ENCODE data around the gene PRR20B.
"Not testable (repeated sequence)": the region's sequence is repeated elsewhere in the genome, so short reads cannot be mapped to it uniquely, and the experiment has no call there.

Gene PRR20B

DNA sequence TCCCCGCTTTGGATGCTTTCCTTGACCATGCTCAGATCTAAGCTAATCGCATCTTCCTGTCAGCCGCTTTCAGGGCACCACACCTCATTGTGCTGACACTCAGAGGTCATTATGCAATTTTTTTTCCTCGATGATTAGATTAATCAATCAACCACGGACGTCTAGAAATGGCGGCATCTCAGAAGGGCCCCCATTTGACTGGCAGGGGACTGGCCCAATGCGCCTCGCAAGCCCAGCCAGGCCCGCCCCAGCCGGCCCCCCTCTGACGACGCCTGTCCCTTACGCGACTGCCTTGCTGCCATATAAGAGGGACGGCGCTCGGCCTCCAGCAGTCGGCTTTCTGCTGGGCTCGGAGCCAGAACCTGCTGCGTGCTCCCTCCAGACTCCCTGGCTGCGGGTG is at the start of gene PRR20B:
PRR20B (plus strand) TSS at position 301 of the 400 bp plus-strand sequence. CDS start 387 bp downstream, outside the sequence.
- not testable (repeated sequence) for H3K4me3 ChIP-seq (ENCODE audit: low read length in 2 of 2); H3K27me3 ChIP-seq (ENCODE audit: control insufficient read depth in 1 of 2, insufficient read depth in 2 of 2, low read length in 2 of 2); H3K9me3 ChIP-seq (ENCODE audit: control insufficient read depth in 2 of 2, low read length in 2 of 2); H3K9ac ChIP-seq (ENCODE audit: low read length in 2 of 2); H3K27ac ChIP-seq (ENCODE audit: low read length); H3K4me1 ChIP-seq (ENCODE audit: control insufficient read depth, insufficient read depth, low read length); H3K36me3 ChIP-seq (ENCODE audit: control insufficient read depth in 2 of 2, insufficient read depth in 2 of 2, low read length in 2 of 2)

DNA sequence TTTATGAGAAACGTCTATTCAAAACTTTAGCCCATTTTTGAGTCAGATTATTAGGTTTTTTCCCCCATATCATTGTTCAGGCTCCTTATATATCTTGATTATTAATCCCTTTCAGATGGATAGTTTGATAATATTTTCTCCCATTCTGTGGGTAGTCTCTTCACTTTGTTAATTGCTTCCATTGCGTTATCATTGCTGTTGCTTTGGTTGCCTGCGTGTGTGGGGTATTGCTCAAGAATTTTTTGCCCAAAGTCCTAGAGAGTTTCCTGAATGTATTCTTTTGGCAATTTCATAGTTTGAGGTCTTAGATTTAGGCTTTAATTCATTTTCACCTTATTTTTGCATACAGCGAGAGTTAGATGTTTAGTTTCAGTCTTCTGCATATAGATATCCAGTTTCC is 32.3 kb upstream of the PRR20B start:
- Histone ChIP-seq H3K4me3 (ENCODE audit: low read length in 2 of 2) (no peak overlapping the region), H3K36me3 (ENCODE audit: control insufficient read depth in 2 of 2, insufficient read depth in 2 of 2, low read length in 2 of 2) (no peaks in the 10 kb centered on the region)

DNA sequence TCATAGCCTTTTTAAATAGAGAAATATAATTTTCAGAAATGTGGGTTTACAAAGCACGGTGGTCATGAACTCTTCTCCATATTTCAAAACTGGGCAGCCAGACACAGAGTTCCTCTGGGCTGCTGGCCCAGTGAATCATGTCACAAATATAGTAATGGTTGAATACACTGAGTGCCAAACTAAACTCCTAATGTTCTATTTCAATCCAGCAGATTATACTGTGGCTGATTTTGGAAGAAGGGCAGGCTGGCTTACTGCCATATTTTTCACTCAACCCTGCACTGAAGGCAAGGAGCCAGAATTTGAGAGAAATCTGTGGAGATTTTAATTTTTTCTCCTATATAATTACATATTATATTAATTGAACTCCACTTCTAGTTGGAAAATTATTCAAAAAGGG is 23.6 kb upstream of the PRR20B start:
- peaks cover 3% of the 10 kb centered on the region for H3K4me1 ChIP-seq (ENCODE audit: control insufficient read depth, insufficient read depth, low read length)
- no peaks in the 10 kb centered on the region for H3K9me3 ChIP-seq (ENCODE audit: control insufficient read depth in 2 of 2, low read length in 2 of 2)
- H3K27me3 ChIP-seq (ENCODE audit: control insufficient read depth in 1 of 2, insufficient read depth in 2 of 2, low read length in 2 of 2): no peaks in the 10 kb centered on the region
- H3K27ac ChIP-seq (ENCODE audit: low read length): no peak overlapping the region
- no peak overlapping the region for H3K9ac ChIP-seq (ENCODE audit: low read length in 2 of 2)
- no peak overlapping the region for H3K4me3 ChIP-seq (ENCODE audit: low read length in 2 of 2)
- H3K36me3 ChIP-seq (ENCODE audit: control insufficient read depth in 2 of 2, insufficient read depth in 2 of 2, low read length in 2 of 2): no peaks in the 10 kb centered on the region

More for the DNA sequence above, 32.3 kb upstream of the PRR20B start:
- no peak overlapping the region for H3K27ac ChIP-seq (ENCODE audit: low read length)
- peaks cover 0 to 3% of the 10 kb centered on the region in 2 donors for H3K9me3 ChIP-seq (ENCODE audit: control insufficient read depth in 2 of 2, low read length in 2 of 2)
- H3K27me3 ChIP-seq (ENCODE audit: control insufficient read depth in 1 of 2, insufficient read depth in 2 of 2, low read length in 2 of 2): no peaks in the 10 kb centered on the region
- H3K9ac ChIP-seq (ENCODE audit: low read length in 2 of 2): no peak overlapping the region
- H3K4me1 ChIP-seq (ENCODE audit: control insufficient read depth, insufficient read depth, low read length): peaks cover 3% of the 10 kb centered on the region

DNA sequence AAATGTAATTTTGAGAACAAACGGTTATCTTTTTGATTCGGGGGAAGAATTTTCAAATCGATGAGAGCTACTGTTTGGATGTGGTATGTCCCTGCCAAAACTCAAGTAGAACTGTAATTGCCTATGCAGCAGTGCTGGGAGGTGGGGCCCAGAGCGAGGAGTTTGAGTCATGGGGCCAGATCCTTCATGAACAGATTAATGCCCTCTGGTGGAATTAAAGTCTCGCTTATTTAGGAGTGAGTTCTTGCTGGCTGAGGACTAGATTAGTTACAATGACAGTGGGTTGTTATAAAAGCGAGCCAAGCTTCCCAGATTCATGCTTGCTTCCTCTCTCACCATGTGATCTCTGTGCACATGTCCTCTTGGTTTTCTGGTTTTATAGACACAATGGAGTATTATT is 18.4 kb upstream of the PRR20B start:
- no peak overlapping the region for H3K27ac ChIP-seq (ENCODE audit: low read length)
- H3K27me3 ChIP-seq (ENCODE audit: control insufficient read depth in 1 of 2, insufficient read depth in 2 of 2, low read length in 2 of 2): no peaks in the 10 kb centered on the region
- H3K9me3 ChIP-seq (ENCODE audit: control insufficient read depth in 2 of 2, low read length in 2 of 2): no peaks in the 10 kb centered on the region
- H3K4me3 ChIP-seq (ENCODE audit: low read length in 2 of 2): no peak overlapping the region
- H3K9ac ChIP-seq (ENCODE audit: low read length in 2 of 2): no peak overlapping the region
- H3K36me3 ChIP-seq (ENCODE audit: control insufficient read depth in 2 of 2, insufficient read depth in 2 of 2, low read length in 2 of 2): no peaks in the 10 kb centered on the region
- no peaks in the 10 kb centered on the region for H3K4me1 ChIP-seq (ENCODE audit: control insufficient read depth, insufficient read depth, low read length)

DNA sequence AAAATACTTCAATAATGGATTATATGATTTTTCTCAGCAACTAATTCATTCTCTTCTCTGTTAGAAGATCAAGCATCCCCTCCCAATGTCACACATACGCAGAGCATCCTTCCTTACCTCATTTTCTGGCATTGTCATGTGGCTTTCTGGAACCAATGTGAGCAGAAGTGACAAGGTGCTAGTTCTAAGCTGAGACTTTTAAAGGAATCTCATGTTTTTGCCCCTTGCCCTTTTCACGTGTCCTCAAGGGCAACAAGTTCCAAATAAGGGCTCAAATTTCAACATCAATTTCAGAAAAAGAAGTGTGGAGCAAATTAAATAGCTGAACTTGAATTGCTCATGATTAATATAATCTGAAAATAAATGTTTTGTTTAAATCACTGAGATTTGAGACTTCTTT is 11.2 kb upstream of the PRR20B start:
- no peak overlapping the region for H3K4me3 ChIP-seq (ENCODE audit: low read length in 2 of 2)
- H3K9me3 ChIP-seq (ENCODE audit: control insufficient read depth in 2 of 2, low read length in 2 of 2): no peaks in the 10 kb centered on the region
- no peaks in the 10 kb centered on the region for H3K27me3 ChIP-seq (ENCODE audit: control insufficient read depth in 1 of 2, insufficient read depth in 2 of 2, low read length in 2 of 2)
- no peaks in the 10 kb centered on the region for H3K36me3 ChIP-seq (ENCODE audit: control insufficient read depth in 2 of 2, insufficient read depth in 2 of 2, low read length in 2 of 2)
- H3K4me1 ChIP-seq (ENCODE audit: control insufficient read depth, insufficient read depth, low read length): no peaks in the 10 kb centered on the region
- H3K9ac ChIP-seq (ENCODE audit: low read length in 2 of 2): no peak overlapping the region
- H3K27ac ChIP-seq (ENCODE audit: low read length): no peak overlapping the region

DNA sequence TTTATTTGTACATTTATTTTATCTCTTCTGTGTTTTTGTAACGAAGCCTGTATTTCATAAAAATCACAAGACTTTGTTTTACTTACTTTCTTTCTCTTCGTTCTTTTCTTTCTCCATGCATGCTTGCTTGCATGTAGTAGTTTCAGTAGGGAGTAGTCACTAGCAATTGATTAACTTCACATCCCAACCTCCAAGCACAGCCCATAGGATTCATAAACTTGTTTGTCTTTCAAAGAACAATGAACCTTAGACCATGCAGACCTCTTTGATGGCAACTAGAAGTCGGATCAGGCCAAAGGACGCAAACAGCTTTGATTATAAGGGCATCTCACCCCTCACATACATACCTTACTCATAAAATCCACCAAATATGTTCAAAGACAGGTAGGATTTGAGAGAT is 9.7 kb upstream of the PRR20B start:
- H3K36me3 ChIP-seq (ENCODE audit: control insufficient read depth in 2 of 2, insufficient read depth in 2 of 2, low read length in 2 of 2): no peaks in the 10 kb centered on the region
- no peak overlapping the region for H3K9ac ChIP-seq (ENCODE audit: low read length in 2 of 2)
- no peaks in the 10 kb centered on the region for H3K9me3 ChIP-seq (ENCODE audit: control insufficient read depth in 2 of 2, low read length in 2 of 2)
- H3K27me3 ChIP-seq (ENCODE audit: control insufficient read depth in 1 of 2, insufficient read depth in 2 of 2, low read length in 2 of 2): no peaks in the 10 kb centered on the region
- H3K27ac ChIP-seq (ENCODE audit: low read length): no peak overlapping the region
- no peak overlapping the region for H3K4me3 ChIP-seq (ENCODE audit: low read length in 2 of 2)
- H3K4me1 ChIP-seq (ENCODE audit: control insufficient read depth, insufficient read depth, low read length): no peaks in the 10 kb centered on the region

DNA sequence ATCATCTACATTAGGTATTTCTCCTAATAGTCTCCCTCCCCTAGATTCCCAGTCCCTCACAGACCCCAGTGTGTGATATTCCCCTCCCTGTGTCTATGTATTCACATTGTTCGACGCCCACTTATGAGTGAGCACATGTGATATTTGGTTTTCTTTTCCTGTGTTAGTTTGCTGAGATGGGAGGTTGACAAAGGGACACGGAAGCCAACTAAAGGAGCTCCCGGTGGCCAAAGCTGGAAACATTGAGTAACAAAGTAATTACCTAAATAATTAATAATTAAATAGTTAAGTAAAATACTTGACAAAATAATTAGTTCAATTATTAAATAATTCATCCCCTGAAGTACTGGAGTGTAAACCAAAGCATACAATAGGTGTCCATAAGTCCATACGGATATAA is 8.3 kb upstream of the PRR20B start:
- Histone ChIP-seq H3K27ac (ENCODE audit: low read length) (no peak overlapping the region), H3K4me3 (ENCODE audit: low read length in 2 of 2) (no peak overlapping the region), H3K9ac (ENCODE audit: low read length in 2 of 2) (no peak overlapping the region), H3K36me3 (ENCODE audit: control insufficient read depth in 2 of 2, insufficient read depth in 2 of 2, low read length in 2 of 2) (no peaks in the 10 kb centered on the region), H3K27me3 (ENCODE audit: control insufficient read depth in 1 of 2, insufficient read depth in 2 of 2, low read length in 2 of 2) (no peaks in the 10 kb centered on the region), H3K4me1 (ENCODE audit: control insufficient read depth, insufficient read depth, low read length) (no peaks in the 10 kb centered on the region), H3K9me3 (ENCODE audit: control insufficient read depth in 2 of 2, low read length in 2 of 2) (no peaks in the 10 kb centered on the region)

DNA sequence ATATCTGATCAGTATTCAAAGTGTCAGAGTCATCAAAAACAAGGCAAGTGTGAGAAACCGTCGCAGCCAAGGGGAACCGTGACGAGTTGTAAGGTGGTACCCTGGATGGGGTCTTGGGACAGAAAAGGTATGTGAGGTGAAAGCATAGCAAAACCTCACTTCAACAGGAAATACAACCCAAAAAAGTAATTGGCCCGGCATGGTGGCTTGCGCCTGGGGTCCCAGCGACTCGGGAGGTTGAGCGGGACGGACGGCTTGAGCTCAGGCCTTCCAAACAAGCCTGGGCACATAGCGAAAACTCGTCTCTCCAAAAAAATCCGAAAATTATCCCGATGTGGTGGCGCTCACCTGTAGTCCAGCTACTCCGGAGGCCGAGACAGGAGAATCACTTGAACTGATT is 7.5 kb upstream of the PRR20B start:
- not testable (repeated sequence) for H3K9me3 ChIP-seq (ENCODE audit: control insufficient read depth in 2 of 2, low read length in 2 of 2); H3K27me3 ChIP-seq (ENCODE audit: control insufficient read depth in 1 of 2, insufficient read depth in 2 of 2, low read length in 2 of 2); H3K4me1 ChIP-seq (ENCODE audit: control insufficient read depth, insufficient read depth, low read length); H3K27ac ChIP-seq (ENCODE audit: low read length); H3K9ac ChIP-seq (ENCODE audit: low read length in 2 of 2); H3K4me3 ChIP-seq (ENCODE audit: low read length in 2 of 2); H3K36me3 ChIP-seq (ENCODE audit: control insufficient read depth in 2 of 2, insufficient read depth in 2 of 2, low read length in 2 of 2)

DNA sequence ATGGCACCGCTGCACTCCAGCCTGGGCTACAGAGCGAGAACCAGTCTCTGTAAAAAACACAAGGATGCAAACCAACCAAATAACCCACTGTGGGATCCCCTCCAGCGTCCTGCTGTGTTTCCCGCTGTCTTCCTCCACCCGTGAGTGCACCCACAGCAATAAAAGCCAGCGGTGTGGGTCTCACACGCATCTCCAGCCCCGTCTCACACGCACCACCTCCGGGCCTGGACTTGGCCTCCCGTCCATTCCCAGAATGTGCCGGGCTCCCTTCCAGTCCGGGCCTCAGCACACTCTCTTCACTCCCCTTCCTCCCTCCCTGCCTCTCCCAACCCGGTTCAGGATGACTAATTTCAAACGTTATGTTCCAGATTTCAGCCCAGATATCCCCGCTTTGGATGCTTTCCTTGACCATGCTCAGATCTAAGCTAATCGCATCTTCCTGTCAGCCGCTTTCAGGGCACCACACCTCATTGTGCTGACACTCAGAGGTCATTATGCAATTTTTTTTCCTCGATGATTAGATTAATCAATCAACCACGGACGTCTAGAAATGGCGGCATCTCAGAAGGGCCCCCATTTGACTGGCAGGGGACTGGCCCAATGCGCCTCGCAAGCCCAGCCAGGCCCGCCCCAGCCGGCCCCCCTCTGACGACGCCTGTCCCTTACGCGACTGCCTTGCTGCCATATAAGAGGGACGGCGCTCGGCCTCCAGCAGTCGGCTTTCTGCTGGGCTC is 6.9 kb upstream of the PRR20B start, which contains the start of gene PRR20A:
PRR20A (plus strand) TSS at position 684 of the 734 bp plus-strand sequence. CDS start 387 bp downstream, outside the sequence.
- H3K4me3 ChIP-seq (ENCODE audit: low read length in 2 of 2); H3K27me3 ChIP-seq (ENCODE audit: control insufficient read depth in 1 of 2, insufficient read depth in 2 of 2, low read length in 2 of 2); H3K9ac ChIP-seq (ENCODE audit: low read length in 2 of 2); H3K9me3 ChIP-seq (ENCODE audit: control insufficient read depth in 2 of 2, low read length in 2 of 2); H3K4me1 ChIP-seq (ENCODE audit: control insufficient read depth, insufficient read depth, low read length); H3K27ac ChIP-seq (ENCODE audit: low read length); H3K36me3 ChIP-seq (ENCODE audit: control insufficient read depth in 2 of 2, insufficient read depth in 2 of 2, low read length in 2 of 2): not testable (repeated sequence)

DNA sequence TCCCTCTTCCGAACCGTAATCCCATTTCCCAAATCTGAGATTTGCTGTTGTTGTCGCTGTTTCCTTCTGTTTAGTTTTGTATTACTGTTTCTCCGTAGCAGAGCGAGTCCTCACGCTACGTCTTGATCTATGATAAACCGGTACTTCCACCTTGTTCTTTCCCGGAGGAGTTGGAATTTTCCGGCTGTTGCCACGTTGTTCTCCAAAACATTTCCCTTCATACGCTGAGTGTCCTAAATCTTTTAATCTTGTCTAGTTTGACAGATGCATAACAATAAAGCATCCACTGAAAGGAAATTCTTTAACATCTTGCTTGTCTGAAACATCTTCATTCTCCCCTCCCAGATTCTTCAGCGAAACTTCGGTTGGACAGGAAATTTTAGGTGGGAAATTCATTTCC is 818 bp downstream of the PRR20B start:
- H3K9ac ChIP-seq (ENCODE audit: low read length in 2 of 2); H3K36me3 ChIP-seq (ENCODE audit: control insufficient read depth in 2 of 2, insufficient read depth in 2 of 2, low read length in 2 of 2); H3K27me3 ChIP-seq (ENCODE audit: control insufficient read depth in 1 of 2, insufficient read depth in 2 of 2, low read length in 2 of 2); H3K9me3 ChIP-seq (ENCODE audit: control insufficient read depth in 2 of 2, low read length in 2 of 2); H3K27ac ChIP-seq (ENCODE audit: low read length); H3K4me3 ChIP-seq (ENCODE audit: low read length in 2 of 2); H3K4me1 ChIP-seq (ENCODE audit: control insufficient read depth, insufficient read depth, low read length): not testable (repeated sequence)

DNA sequence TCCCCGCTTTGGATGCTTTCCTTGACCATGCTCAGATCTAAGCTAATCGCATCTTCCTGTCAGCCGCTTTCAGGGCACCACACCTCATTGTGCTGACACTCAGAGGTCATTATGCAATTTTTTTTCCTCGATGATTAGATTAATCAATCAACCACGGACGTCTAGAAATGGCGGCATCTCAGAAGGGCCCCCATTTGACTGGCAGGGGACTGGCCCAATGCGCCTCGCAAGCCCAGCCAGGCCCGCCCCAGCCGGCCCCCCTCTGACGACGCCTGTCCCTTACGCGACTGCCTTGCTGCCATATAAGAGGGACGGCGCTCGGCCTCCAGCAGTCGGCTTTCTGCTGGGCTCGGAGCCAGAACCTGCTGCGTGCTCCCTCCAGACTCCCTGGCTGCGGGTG is 6.5 kb downstream of the PRR20B start, which contains the start of gene PRR20C:
PRR20C (plus strand) TSS at position 301 of the 400 bp plus-strand sequence. CDS start 387 bp downstream, outside the sequence.
- not testable (repeated sequence) for H3K9me3 ChIP-seq (ENCODE audit: control insufficient read depth in 2 of 2, low read length in 2 of 2); H3K4me3 ChIP-seq (ENCODE audit: low read length in 2 of 2); H3K4me1 ChIP-seq (ENCODE audit: control insufficient read depth, insufficient read depth, low read length); H3K27me3 ChIP-seq (ENCODE audit: control insufficient read depth in 1 of 2, insufficient read depth in 2 of 2, low read length in 2 of 2); H3K36me3 ChIP-seq (ENCODE audit: control insufficient read depth in 2 of 2, insufficient read depth in 2 of 2, low read length in 2 of 2); H3K27ac ChIP-seq (ENCODE audit: low read length); H3K9ac ChIP-seq (ENCODE audit: low read length in 2 of 2)

All from stomach smooth muscle (tissue), 2 donors.